ENCODE data around the gene CCL28.
"Not testable (repeated sequence)": the region's sequence is repeated elsewhere in the genome, so short reads cannot be mapped to it uniquely, and the experiment has no call there.

Gene CCL28

DNA sequence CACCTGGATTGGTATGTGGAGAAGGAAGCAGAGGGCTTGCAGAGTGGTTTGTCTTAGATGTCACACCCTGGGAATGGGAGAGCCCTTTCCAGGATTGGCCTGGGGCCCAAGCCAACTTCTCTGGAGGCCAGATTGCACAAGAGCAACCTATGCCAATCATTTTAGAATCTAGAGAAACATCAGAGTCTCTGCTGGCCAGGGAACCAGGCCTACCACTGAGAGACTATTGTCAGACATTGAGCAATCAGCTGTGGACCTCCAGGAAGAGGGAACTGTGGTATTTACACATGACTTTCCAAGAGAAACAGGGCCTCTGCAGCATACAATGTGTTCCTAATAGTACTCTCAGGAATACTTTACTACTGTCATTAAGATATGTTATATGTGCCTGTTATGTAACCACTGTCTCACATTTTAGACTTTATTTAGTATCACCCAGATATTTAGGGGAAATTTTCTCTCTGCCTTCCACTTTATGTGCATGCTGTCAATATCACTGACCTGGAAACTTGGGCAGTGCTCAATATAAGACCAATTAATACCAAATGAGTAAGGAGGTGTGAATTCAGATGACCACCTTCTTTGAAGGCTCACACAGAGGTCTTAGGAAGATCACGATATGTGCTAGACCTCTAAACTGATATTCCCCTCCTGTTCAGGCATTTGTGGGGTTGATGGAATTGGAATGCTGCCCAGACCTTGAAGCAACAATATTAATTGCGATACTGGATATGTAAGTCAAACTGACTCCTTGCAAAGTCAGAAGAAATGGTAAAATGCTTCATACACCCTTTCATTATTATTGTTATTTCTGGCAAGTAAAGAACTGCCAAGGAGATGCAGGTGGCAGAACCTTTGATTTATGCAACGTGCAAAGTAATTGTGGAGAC is 20.5 kb upstream of the CCL28 start:
- Histone ChIP-seq H3K4me3 (no peak overlapping the region), H3K27ac (peak overlapping the region in 1 of 2 donors; percentile 13), H3K36me3 (no peaks in the 10 kb centered on the region), H3K4me1 (peaks cover 0 to 23% (median 7%) of the 10 kb centered on the region in 4 donors), H3K27me3 (no peaks in the 10 kb centered on the region), H3K9me3 (no peaks in the 10 kb centered on the region)
- intact Hi-C loops (cut with DNase I; ENCODE audit: low total_unique reads) = no loop called here
- TF ChIP-seq, protein P1, sequence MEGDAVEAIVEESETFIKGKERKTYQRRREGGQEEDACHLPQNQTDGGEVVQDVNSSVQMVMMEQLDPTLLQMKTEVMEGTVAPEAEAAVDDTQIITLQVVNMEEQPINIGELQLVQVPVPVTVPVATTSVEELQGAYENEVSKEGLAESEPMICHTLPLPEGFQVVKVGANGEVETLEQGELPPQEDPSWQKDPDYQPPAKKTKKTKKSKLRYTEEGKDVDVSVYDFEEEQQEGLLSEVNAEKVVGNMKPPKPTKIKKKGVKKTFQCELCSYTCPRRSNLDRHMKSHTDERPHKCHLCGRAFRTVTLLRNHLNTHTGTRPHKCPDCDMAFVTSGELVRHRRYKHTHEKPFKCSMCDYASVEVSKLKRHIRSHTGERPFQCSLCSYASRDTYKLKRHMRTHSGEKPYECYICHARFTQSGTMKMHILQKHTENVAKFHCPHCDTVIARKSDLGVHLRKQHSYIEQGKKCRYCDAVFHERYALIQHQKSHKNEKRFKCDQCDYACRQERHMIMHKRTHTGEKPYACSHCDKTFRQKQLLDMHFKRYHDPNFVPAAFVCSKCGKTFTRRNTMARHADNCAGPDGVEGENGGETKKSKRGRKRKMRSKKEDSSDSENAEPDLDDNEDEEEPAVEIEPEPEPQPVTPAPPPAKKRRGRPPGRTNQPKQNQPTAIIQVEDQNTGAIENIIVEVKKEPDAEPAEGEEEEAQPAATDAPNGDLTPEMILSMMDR (IDR thresholded peaks at IDR 0.05) = no peak
- peak; percentile 75 to 87 for DNase-seq

DNA sequence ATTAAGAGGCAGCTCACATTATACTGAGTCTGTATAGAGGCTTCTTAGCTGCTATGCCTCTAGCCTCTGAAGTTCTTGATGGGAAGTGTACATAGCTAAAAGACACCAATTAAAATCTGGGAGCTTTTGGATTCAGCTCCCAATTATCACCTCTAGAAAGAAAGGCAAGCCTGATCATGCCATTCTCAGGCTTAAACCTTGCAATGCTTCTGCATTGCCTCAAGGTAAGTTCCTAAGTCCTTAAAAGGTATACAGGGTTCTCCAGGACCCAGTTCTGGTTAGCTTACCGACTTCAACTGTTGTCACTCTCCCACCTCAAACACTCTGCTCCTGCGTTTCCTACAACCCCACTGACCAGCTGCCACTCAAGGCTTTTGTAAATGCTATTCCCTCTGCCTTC is 17.5 kb upstream of the CCL28 start:
- Histone ChIP-seq H3K36me3 (no peaks in the 10 kb centered on the region), H3K4me3 (no peak overlapping the region), H3K27ac (no peak overlapping the region), H3K4me1 (peaks cover 0 to 30% (median 7%) of the 10 kb centered on the region in 4 donors), H3K9me3 (no peaks in the 10 kb centered on the region), H3K27me3 (no peaks in the 10 kb centered on the region)
- TF ChIP-seq, protein P1 (IDR thresholded peaks at IDR 0.05) = no peak
- DNase-seq = no peak
- intact Hi-C loops (cut with DNase I; ENCODE audit: low total_unique reads) = no loop called here

DNA sequence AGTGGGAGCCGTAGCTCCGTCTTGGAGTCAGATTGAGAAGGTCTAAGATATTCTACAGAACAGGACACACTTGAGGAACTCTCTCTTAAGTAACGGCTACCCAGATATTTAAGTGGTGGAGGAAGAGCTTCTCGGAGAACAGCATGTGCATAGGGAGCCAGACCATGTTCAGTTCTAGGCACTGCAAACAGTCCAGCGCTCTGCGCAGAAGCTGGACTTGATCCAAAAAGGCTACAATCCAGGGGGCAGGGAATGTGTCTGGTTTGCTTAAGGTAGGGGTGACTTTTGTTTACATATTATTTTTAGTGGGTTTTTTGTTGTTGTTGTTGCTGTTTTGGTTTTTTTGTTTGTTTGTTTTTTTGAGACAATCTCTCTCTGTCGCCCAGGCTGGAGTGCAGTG is 16.8 kb upstream of the CCL28 start:
- no peak overlapping the region for H3K4me3 ChIP-seq
- no peak overlapping the region for H3K27ac ChIP-seq
- H3K9me3 ChIP-seq = no peaks in the 10 kb centered on the region
- TF ChIP-seq, protein P1 (IDR thresholded peaks at IDR 0.05) = no peak
- no peaks in the 10 kb centered on the region for H3K36me3 ChIP-seq
- no peaks in the 10 kb centered on the region for H3K27me3 ChIP-seq
- no peak for DNase-seq
- peaks cover 0 to 30% (median 7%) of the 10 kb centered on the region in 4 donors for H3K4me1 ChIP-seq
- intact Hi-C loops (cut with DNase I; ENCODE audit: low total_unique reads) = no loop called here

DNA sequence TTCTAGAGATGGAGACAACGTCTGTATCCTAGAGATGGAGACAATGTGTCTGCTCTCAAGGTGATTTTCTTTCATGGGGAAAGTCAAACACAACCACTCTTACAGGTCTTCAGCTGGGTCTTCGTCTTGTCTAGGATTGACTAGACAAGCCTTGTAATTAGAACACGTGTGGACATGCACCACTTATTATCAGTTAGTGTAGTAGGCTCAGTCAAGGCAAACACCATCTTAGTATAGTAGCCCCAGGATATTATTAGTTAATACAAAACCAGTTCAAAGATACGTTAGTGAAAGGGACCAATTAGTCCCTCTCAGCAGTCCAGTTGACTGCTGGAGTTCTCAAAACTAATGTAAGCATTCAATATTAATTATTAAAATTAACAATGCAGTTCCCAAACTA is 15.1 kb upstream of the CCL28 start:
- intact Hi-C loops (cut with DNase I; ENCODE audit: low total_unique reads) = no loop called here
- DNase-seq = no peak
- H3K4me3 ChIP-seq = no peak overlapping the region

DNA sequence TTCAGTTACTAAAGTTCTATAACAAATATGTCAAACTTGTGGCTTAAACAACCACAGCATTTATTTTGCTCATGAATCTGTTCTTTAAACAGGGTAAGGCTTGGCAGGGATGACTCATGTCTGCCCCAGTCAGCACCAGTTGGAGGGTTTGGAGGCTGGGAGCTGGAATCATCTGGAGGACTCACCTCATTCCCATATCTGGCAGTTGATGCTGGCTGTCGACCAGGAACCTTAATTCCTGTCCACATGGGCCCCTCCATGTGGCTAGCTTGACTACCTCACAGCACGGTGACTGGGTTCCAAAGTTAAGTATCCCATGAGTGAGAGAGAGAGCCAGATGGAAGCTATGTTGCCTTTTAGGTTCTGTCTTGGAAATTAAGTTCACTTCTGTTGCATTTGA is 13.8 kb upstream of the CCL28 start:
- no peaks in the 10 kb centered on the region for H3K27me3 ChIP-seq
- no peaks in the 10 kb centered on the region for H3K36me3 ChIP-seq
- peak in 1 of 2 donors; percentile 67 for DNase-seq
- H3K4me3 ChIP-seq = no peak overlapping the region
- intact Hi-C loops (cut with DNase I; ENCODE audit: low total_unique reads) = no loop called here
- no peaks in the 10 kb centered on the region for H3K9me3 ChIP-seq
- TF ChIP-seq, protein P1 (IDR thresholded peaks at IDR 0.05) = no peak
- peaks cover 0 to 27% (median 0%) of the 10 kb centered on the region in 4 donors for H3K4me1 ChIP-seq
- H3K27ac ChIP-seq = peak overlapping the region in 1 of 2 donors; percentile 44

More for the DNA sequence above, 15.1 kb upstream of the CCL28 start:
- Histone ChIP-seq H3K9me3 (no peaks in the 10 kb centered on the region), H3K27me3 (no peaks in the 10 kb centered on the region), H3K36me3 (no peaks in the 10 kb centered on the region), H3K27ac (no peak overlapping the region), H3K4me1 (peaks cover 0 to 20% (median 1%) of the 10 kb centered on the region in 4 donors)
- TF ChIP-seq, protein P1 (IDR thresholded peaks at IDR 0.05) = no peak

DNA sequence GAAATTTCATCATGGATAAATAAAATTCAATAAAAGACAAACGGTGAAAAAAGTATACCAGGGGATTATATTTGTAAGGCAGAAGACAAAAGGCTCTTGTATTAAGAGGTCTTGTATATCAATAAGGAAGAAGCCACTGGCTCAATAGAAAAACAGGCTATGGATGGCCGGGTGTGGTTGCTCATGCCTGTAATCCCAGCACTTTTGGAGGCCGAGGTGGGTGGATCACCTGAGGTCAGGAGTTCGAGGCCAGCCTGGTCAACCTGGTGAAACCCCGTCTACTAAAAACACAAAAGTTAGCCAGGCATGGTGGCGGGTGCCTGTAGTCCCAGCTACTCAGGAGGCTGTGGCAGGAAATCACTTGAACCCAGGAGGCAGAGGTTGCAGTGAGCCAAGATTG is 10.9 kb upstream of the CCL28 start:
- H3K27ac ChIP-seq; DNase-seq; H3K36me3 ChIP-seq; H3K9me3 ChIP-seq; intact Hi-C loops (cut with DNase I; ENCODE audit: low total_unique reads); H3K4me3 ChIP-seq; H3K27me3 ChIP-seq: not testable (repeated sequence)
- peaks cover 0 to 23% (median 0%) of the 10 kb centered on the region in 4 donors for H3K4me1 ChIP-seq

All from tibial artery (tissue), 4 donors.